HG03097 (cell line): ENCODE data around the gene ALDH18A1.
A peak's percentile ranks its signal among the peaks of the same experiment; 100 is the strongest.

Experiments
- ATAC-seq: cut with Tn5 transposase; IDR thresholded peaks from one replicate; pipeline ENCODE4 v1.9.1; 2021; ENCODE audit not compliant: unreplicated experiment, low FRiP score

ALDH18A1 gene

GRCh38 chr10:95597788-95598187 lies 58.7 kb downstream of the ALDH18A1 start:
- no peak for ATAC-seq

DNA sequence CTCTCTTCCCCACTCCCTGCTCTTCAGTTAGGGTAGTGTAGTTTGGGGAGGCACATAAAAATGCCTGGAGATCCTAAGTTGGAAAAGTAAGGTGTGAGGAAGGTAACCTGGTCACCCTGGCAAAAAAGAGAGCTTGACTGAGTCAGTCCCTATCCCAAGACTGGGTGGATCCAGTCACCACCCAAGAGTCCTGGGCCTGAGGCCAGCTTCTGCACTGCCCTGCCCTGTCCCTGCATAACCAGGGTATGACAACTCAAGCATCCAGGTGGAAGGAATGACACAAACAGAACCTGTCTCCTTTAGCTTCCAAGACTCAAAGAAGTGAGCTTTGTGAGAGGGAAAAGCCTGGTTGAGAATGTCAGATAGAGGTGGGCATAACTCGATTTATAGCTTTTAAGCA lies 68.5 kb downstream of the ALDH18A1 start:
- ATAC-seq = no peak

GRCh38 chr10:95579835-95580535 lies 76.5 kb downstream of the ALDH18A1 start:
- no peak for ATAC-seq

DNA sequence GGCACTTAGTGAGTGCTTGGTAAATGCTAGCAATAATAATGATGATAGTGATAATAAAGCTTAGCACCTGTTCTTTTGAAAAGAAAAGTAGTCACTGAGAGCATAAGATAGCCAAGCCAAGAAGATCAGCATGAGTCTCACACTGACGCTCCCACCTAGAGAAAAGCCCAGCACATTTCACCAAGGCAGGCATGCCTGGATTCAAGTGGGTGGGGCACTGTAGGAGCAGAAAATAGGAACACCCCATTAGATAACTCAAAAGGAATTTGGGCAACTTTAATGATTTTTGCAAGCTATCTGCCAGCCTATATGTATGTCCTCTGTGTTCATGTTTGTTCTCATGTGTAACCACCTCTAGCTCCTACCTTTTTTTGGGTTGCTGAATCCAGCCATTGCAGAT lies 77.2 kb downstream of the ALDH18A1 start:
- no peak for ATAC-seq

- ATAC-seq = no peak
These were observed 77.9 kb downstream of the ALDH18A1 start for GRCh38 chr10:95578619-95579018.

DNA sequence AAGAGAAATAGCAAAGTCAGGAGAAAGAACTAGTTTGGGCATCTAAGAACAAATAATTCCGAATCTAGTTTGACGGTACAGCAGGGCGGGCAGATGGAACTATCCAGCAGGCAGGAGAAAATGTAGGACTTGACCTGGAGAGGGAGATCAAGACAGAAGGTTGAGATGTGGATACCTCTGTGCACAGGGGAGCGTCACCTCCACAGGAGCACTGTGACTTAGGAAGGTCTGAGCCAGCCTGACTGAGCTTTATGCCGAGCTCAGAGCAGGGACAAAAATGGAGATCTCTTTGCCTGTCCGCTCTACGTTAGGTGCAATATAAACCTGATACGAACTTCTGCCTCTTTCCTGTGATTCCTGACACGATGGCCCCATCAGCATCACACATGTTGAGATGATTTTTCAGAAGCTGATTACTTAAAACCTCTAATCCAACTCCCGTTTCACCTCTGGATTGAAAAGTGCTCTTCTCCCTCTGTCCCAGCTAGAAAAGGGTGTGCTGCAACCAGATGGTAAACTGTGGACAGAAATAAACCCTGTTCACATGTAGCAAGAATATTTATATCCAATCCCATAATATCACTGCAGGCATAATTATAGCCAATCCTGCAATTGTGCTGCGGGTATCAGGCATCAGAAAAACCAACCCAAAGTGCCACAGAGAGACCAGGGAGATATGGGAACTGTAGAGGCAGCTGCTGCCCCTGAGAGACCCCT lies 81.7 kb downstream of the ALDH18A1 start:
- ATAC-seq = no peak

GRCh38 chr10:95573964-95574604 lies 82.4 kb downstream of the ALDH18A1 start:
- ATAC-seq = no peak

DNA sequence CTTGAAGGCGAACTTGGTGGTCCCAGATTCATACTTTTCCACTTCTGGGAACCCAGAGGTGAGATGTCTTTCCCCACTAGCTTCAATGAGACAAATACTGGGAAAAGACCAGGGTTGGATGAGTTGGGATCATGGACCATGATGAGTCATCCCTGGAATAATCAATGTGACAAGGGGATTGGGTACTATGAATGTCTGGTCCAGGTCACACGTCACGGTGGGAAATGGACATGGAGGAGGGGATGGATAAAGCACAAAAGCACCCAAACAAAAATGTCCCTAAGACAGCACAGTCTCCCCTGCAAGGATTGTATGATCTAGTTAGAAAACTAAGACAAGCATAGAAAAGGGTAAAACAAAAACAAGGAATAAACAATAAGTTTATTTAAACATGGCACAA lies 83.0 kb downstream of the ALDH18A1 start:
- no peak for ATAC-seq

DNA sequence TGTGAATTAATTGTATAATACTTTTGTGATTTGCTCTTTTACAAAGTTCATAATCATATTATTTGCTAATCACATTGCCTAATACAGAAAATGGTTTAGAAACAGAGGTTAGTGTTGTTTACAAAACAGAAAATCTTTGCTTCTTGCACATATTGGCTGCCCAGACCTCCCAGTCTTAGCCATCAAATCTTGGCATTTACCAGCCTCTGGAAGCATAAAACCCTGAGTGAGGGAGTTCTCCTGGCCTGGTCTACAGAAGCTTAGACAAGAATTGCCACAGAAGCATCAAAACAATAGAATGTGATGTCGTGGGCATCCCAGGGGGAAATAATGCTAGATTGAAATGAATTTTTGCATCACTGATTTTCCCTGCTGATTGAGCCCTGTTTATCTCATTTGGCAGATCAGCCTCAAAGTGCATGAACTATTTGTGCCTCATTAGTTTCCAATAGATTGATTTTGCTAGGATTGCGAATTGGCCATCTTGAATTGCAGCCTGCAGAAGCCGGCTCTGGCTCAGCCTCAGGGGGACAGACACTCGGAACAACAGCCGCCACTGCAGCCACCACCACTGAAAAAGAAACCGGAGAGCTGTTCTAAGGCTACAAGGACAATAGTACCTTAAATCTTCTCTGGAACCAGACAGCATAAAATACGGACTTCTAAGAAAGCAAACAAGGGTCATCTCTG lies 84.2 kb downstream of the ALDH18A1 start:
- ATAC-seq = no peak

DNA sequence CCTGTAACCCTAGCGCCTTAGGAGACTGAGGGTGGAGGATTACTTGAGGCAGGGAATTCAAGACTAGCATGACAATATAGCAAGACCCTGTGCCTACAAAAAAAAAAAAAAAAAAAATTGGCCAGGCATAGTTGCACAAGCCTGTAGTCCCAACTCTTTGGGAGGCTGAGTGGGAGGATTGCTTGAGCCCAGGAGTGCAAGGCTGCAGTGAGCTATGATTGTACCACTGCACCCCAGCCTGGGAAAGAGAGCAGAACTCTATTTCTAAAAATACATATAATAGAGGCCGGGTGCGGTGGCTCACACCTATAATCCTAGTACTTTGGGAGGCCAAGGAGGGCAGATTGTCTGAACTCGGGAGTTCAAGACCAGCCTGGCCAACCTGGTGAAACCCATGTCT lies 85.1 kb downstream of the ALDH18A1 start:
- ATAC-seq = no peak

DNA sequence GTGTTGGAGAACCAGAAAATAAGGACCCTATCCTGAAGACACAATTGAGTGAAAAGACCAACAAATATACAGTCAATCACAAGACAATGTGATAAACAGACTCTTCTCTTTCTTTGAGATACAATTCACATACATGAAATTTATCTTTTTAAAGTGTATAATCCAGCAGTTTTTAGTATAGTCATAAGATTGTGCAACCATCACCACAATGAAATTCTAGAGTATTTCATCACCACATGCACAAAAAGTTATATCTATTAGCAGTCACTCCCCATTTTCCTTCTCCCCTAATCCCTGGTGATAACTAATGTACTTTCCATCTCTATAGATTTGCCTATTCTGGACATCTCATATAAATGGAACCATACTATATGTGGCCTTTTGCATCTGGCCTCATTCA lies 87.1 kb downstream of the ALDH18A1 start:
- ATAC-seq = no peak

- ATAC-seq = no peak
These were observed 88.4 kb downstream of the ALDH18A1 start for GRCh38 chr10:95567903-95568630.

DNA sequence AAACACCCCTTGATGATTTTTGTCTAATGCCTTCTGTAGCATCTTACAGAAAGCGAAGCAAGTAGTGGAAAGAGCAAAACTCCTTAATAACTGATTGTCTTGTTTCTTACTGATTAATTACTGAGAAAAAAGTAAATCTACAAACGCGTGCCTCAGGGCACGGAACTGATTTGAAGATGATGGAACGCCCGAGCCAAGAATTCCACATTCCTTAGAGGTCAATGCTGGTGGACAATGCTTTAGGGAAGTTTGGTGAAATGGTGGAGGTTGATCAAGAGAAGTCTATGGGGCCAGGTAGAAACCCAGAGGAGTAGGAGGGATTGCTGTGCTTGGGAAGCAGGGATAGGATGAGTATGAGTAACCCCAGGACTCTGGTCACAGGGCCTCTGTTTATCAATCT lies 90.4 kb downstream of the ALDH18A1 start:
- ATAC-seq = no peak

DNA sequence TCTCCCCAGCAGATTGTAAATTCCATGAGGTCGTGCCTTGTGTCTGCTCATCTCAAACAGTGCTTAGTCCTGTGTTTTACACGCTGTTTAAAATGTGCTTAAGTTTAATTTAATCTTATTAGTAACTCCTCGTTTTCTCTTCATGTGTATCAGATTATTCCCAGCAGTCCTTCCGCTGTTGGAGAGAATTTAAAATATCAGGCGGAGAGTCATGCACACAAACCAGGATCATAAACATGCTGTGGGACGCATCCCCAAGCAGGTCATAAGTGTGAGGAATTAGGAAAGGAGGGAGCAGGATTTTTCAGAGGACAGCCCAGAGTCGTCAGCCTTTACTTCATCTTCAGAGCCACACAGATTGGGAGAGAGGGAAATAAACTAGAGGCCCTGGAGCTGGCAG lies 91.2 kb downstream of the ALDH18A1 start:
- ATAC-seq = no peak

DNA sequence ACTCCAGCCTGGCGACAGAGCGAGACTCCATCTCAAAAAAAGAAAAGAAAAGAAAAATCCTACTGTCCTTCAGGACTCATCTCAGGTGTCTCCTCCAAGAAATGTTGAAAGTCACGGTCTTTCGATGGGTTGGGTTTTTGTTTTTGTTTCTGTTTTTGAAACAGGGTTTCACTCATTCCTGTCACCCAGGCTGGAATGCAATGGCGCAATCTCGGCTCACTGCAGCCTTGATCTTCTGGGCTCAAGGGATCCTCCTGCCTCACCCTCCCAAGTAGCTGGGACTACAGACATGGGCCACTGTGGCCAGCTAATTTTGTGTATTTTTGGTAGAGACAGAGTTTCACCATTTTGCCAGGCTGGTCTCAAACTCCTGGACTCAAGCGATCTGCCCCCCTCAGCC lies 92.2 kb downstream of the ALDH18A1 start:
- no peak for ATAC-seq

DNA sequence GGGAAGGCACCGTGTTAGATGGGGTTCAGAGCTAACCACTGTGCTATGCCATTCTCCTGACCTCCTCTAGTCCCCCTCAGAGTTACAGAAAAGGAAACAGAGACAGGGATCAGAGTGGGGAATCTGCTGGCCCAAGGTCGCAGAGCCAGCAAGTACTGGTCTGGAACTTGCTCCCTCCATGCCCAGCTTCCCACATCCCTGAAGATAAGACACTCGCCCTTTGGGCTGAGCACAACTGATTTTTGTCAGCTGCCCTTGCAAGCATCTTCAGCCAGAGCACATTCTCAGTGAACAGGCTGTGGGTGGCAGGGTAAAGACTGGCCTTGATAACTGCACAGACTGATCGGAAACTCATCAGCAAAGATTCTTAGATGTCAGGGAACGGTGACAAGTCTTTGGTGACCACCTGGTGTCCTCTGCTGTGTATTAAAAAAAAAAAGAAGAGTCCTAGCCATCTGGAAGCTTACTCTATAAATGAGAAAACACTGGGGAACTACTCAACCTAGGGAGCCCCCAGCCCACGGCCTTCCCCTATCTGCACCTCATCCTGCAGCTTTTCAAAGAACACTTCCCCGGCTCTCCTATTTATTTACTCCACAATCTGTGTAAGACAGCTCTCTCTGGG lies 94.1 kb downstream of the ALDH18A1 start:
- ATAC-seq = no peak

DNA sequence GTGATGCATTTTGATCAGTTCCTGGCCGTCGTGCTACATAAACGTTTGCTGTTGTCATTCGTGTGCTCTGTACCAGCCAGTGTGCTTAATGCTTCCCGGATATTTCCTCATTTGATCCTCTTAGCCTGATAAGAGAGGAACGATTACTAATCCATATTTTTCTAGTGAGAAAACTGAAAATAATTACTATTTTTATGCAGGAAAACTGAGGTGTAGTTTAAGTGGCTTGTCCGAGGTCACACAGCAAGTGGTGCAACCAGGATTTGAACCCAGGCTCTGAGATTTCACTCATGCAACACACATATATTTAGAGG lies 94.7 kb downstream of the ALDH18A1 start:
- no peak for ATAC-seq

GRCh38 chr10:95561177-95561863 lies 95.2 kb downstream of the ALDH18A1 start, which contains the start of gene SORBS1:
SORBS1 (minus strand) TSS chr10:95561371; CDS start chr10:95441135, 120,236 bp downstream.
- peak; percentile 99 for ATAC-seq

- no peak for ATAC-seq
These were observed 96.0 kb downstream of the ALDH18A1 start for GRCh38 chr10:95560278-95561176.
